GM18867 (cell line): ENCODE results near the gene FSTL3.
"Not testable (repeated sequence)": the region's sequence is repeated elsewhere in the genome, so short reads cannot be mapped to it uniquely, and the experiment has no call there.

Source experiments
- ATAC-seq: cut with Tn5 transposase; IDR thresholded peaks from one replicate; pipeline ENCODE4 v1.9.1; 2021; ENCODE audit warnings: mild to moderate bottlenecking, moderate library complexity; ENCODE audit not compliant: unreplicated experiment

FSTL3 gene

DNA sequence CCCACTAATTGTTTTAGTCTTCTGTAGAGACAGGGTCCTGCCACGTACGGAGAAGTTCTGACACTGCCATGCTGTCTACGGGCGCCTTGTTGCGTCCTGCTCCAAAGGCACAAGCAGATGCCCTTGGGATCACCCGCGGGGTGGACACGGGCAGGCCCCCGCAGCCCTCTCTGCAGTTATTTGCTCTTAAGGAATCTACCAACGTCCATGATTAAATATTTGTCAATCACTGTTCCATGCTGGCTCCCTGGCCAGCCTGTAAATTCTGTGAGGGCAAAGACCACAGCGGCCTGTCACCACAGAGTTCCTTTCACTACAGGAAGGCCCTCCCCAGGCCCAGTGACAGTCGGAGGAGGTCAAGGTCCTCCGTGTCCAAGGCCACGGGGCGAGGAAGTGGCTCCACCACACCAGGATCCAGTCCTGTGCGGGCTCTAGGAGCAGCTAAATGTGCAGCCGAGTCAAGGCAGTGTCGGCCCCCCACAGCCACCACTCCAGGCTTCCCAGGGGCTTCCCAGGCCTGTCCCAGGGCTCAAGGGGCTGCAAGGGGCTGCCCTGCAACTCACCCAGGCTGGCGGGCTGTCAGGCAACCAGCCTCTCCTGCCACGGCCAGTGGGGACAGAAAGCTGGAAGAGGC, 15.3 kb upstream of the FSTL3 start:
- no peak for ATAC-seq

- ATAC-seq, result no peak
These were observed 14.6 kb upstream of the FSTL3 start for GRCh38 chr19:661427-662196.

DNA sequence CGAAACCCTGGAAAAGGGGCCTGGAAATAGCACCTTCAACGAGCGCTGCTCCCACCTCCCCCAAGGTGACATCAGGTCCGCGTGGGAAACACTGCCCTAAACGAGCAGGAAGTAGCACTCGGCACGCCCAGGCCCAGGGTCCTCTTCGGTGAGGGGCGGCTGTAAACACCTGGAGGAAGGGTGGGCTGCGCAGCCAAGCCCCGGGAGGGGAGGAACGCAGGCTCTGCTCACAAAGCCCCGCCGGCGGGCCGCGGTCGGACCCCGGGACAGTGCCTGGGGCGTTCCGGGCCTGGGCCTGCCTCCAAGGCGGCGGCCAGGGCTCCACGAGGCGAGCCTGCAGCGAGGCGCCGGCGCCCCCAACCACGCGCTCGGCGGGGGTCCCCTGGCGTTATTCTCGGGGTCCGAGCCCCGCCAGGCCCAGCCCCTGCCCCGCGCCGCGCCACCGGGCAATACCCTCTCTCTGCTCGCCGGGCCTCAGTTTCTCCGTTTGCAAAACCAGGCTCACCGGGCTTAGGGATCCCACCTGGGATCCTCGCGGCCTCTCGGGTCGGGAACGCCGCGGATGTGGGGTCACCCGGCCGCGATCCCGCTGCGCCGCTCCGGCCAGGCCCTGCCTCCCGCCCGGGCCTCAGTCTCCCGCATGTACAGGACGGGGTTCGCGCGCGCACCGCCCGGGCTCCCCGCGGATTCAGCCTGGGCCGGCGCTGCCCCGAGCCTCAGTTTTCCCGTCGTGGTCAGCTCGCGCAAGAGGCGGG, 13.8 kb upstream of the FSTL3 start:
- ATAC-seq, result peak; percentile 11

- ATAC-seq, result peak; percentile 56
These were observed 13.1 kb upstream of the FSTL3 start, which contains the start of gene RNF126 for GRCh38 chr19:662962-663681. Gene RNF126 (minus strand): TSS chr19:663214. CDS start chr19:663121, 93 bp downstream.

DNA sequence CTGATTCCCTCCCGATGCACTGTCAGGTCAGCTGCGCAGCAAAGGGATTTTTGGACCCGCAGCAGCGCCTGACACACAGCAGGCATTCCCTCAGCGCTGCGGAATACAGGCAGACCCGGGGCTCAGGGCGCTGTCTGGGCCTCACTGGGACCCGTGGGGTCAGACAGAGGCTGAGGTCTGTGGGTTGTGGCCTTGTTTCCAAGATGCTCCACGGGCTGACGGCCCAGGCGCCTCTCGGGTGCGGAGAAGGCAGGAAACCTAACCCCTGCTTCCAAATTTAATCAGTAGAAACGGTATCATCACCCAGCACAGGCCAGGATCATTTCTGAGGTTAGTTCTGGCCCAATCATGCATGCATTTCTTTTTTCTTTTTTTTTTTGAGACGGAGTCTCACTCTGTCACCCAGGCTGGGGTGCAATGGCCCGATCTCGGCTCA, 12.5 kb upstream of the FSTL3 start:
- ATAC-seq, result no peak

DNA sequence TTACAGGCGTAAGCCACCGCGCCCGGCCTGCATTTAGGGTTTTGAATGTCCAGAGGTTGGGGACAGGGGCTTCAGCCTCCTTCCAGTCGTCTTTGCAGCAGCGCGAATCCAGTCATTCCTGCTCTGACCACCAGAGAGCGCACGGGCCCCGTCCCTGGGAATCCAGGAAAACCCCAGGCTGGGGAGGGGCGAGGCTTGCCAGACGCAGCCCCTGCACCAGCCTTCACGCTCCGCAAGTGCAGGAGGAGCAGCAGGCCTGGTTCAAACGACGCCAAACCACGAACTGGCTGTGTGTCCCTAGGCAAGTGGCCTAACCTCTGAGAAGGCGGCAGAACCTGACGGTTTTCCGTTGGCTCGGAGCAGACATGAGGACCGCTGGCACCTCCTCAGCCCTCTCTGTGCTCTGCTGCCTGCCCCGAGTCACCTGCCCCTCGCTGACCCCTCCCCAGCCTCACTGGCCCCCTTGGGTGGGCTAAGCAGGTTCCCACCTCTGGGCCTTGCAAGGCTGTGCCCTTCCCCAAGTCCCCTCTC, 11.2 kb upstream of the FSTL3 start:
- no peak for ATAC-seq

GRCh38 chr19:666985-667573, 9.1 kb upstream of the FSTL3 start:
- ATAC-seq, result not testable (repeated sequence)

GRCh38 chr19:668675-669434, 7.3 kb upstream of the FSTL3 start:
- ATAC-seq, result not testable (repeated sequence)

GRCh38 chr19:670609-671075, 5.5 kb upstream of the FSTL3 start:
- ATAC-seq, result no peak

DNA sequence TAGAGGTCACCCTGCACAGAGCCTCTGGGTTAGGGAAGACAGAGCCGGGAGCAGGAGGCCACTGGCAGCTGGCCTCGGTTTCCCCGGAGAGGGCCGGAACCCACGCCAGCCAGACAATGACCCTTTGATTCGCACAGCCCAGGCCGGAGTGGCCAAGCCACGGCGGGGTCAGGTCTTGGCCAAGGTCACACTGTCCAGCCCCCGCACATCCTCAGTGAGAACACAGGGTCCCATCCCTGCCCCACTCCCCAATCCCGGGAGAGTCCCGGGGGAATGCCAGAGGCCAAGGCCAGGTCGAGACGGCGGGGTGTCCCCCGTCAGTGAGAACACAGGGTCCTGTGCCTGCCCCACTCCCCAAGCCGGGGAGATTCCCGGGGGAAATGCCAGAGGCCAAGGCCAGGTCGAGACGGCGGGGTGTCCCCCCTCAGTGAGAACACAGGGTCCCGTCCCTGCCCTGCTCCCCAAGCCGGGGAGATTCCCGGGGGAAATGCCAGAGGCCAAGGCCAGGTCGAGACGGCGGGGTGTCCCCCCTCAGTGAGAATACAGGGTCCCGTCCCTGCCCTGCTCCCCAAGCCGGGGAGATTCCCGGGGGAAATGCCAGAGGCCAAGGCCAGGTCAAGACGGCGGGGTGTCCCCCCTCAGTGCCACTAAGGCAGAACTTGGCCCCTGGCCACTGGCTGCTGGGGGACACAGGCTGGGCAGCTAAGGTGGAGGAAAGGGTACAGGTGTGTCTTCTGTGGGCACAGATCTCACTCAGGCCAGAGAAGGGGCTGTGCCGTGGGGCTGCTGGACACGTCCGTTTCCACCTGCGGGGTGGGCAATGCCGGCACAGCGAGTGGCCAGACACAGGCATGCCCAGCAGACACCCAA, 1.7 kb upstream of the FSTL3 start:
- ATAC-seq, result no peak

- no peak for ATAC-seq
These were observed 219 bp upstream of the FSTL3 start for GRCh38 chr19:676007-676338.

- no peak for ATAC-seq
These were observed 1.0 kb downstream of the FSTL3 start for GRCh38 chr19:677201-677600.

- no peak for ATAC-seq
These were observed 1.6 kb downstream of the FSTL3 start for GRCh38 chr19:677601-678436.

- no peak for ATAC-seq
These were observed 2.7 kb downstream of the FSTL3 start for GRCh38 chr19:678791-679388.

DNA sequence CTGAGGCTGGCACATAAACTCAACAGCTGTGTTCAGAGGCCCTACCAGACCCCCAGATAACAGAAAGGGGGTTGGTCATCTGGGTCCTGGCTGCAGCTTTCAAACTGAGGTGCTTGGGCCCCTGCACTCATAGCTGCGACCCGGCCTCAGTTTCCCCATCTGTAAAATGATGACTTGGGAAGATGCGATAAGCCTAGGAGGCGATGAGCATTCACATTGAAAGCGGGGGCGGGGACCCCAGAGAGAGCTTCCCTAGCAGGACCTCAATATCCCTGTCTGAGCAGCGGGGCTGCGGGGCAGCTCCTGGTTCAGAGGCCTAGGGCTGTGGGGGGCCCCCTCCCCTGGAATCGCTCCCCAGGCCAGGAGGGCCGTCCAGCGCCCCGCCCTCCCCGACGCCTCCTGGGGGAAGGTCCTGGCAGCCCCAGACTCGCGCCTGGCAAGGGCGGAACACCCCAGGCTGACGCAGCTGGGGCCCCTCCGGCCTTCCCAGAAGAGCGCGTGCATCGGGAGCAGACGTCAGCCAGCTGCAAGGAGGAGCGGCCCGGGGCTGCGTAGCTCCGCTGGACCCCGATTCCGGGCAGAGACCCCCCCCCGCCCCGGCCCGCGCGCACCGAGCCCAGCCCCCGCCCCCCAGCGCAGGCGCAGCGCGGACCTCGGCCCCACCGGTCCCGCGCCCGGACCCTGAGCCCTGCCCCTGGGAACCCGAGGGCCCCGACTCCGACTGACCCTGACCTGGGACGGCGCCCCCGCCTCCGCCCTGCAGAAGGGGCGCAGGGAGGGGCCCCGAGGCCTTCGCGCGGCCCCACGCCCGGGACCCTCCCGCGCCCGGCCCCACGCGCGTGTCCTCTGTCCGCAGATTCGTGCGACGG, 3.5 kb downstream of the FSTL3 start:
- peak; percentile 18 for ATAC-seq

DNA sequence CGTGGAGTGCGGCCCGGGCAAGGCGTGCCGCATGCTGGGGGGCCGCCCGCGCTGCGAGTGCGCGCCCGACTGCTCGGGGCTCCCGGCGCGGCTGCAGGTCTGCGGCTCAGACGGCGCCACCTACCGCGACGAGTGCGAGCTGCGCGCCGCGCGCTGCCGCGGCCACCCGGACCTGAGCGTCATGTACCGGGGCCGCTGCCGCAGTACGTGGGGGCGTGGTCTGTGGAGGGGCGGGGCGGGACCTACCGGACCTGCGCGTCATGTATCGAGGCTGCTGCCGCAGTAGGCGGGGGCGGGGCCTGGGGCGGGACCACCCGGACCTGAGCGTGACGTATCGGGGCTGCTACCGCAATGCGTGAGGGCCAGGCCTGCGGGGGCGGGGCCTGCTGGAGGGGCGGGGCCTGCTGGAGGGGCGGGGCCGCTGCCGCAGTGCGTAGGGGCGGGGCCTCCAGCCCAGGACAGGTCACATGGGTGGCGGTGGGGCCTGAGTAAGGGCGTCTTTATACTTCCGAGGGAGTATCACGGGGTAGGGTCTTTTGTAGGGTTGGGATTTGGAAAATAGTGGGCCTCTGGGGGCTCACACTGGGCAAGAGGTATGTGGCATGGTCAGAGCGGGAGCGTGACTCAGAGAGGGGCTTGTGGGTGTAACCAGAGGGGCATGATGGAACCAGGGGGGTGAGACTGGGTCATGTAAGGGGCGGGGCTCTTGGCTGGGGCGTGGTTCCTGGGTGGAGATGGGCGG, 4.3 kb downstream of the FSTL3 start:
- ATAC-seq, result peak; percentile 71
